ENCODE data around the gene DLL1. TPM values are rescaled to one million over a fixed set of nuclear protein-coding genes. Genes with fewer than 3 reads are reported as not detected.
A peak's percentile ranks its signal among the peaks of the same experiment; 100 is the strongest.

Gene DLL1
- total and polyA plus RNA-seq, 8 donors: 3.4 to 38.5 (median 5.8) TPM; not detected in 1

DNA sequence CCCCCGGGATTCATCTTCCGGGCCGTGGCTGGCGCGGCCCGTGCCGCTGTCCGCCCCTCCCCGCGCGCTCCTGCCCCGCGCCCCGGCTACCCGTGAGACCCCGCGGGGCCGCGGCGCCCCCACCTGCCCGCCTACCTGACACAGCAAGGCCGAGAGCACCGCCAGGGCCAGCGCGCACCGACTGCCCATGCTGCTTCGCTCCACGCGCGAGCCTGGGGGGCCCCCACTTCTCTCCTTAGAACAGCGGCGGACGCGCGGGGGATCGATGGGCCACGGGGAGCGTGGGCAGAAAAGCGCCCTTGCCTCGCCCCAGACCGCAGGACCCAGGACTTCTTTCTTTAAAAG is 955 bp downstream of the DLL1 start:
- Histone ChIP-seq H3K36me3 (peaks cover 0 to 13% (median 5%) of the 10 kb centered on the region in 4 donors), H3K4me1 (peaks cover 63 to 82% (median 73%) of the 10 kb centered on the region in 4 donors), H3K27ac (peak overlapping the region; percentile 73 to 87 (median 77)), H3K4me3 (peak overlapping the region; percentile 66 to 88 (median 78)), H3K9me3 (no peaks in the 10 kb centered on the region), H3K27me3 (peaks cover 16 to 98% (median 66%) of the 10 kb centered on the region in 3 donors)
- peak in 1 of 2 donors; percentile 59 for DNase-seq
- intact Hi-C loops (cut with DNase I; ENCODE audit: low total_unique reads): loop anchor here (10.0 kb wide), 1 partner anchor 455 kb away; no protein-coding TSS in a partner anchor
- 0 to 2% (median 0%) methylated on average over 4 to 41 of the region's 41 CpGs for WGBS, 5 donors
- no peak for TF ChIP-seq POLR2AphosphoS5 (IDR thresholded peaks at IDR 0.05)
- TF ChIP-seq, protein P1, sequence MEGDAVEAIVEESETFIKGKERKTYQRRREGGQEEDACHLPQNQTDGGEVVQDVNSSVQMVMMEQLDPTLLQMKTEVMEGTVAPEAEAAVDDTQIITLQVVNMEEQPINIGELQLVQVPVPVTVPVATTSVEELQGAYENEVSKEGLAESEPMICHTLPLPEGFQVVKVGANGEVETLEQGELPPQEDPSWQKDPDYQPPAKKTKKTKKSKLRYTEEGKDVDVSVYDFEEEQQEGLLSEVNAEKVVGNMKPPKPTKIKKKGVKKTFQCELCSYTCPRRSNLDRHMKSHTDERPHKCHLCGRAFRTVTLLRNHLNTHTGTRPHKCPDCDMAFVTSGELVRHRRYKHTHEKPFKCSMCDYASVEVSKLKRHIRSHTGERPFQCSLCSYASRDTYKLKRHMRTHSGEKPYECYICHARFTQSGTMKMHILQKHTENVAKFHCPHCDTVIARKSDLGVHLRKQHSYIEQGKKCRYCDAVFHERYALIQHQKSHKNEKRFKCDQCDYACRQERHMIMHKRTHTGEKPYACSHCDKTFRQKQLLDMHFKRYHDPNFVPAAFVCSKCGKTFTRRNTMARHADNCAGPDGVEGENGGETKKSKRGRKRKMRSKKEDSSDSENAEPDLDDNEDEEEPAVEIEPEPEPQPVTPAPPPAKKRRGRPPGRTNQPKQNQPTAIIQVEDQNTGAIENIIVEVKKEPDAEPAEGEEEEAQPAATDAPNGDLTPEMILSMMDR (IDR thresholded peaks at IDR 0.05): no peak
- TF ChIP-seq EP300 (IDR thresholded peaks at IDR 0.05): no peak
- TF ChIP-seq POLR2A (IDR thresholded peaks at IDR 0.05): no peak

GRCh38 chr6:170289180-170289931 is 1.5 kb downstream of the DLL1 start:
- H3K27ac ChIP-seq: peak overlapping the region; percentile 73 to 87 (median 77)

GRCh38 chr6:170288852-170289179 is 2.1 kb downstream of the DLL1 start:
- Histone ChIP-seq H3K27me3 (peaks cover 11 to 94% (median 58%) of the 10 kb centered on the region in 3 donors), H3K4me3 (peak overlapping the region; percentile 66 to 88 (median 78)), H3K36me3 (peaks cover 0 to 24% (median 16%) of the 10 kb centered on the region in 4 donors), H3K27ac (peak overlapping the region in 4 of 5 donors; percentile 76 to 87 (median 80)), H3K9me3 (no peaks in the 10 kb centered on the region), H3K4me1 (peaks cover 59 to 79% (median 71%) of the 10 kb centered on the region in 4 donors)
- intact Hi-C loops (cut with DNase I; ENCODE audit: low total_unique reads): loop anchor here (10.0 kb wide), 1 partner anchor 454 kb away; no protein-coding TSS in a partner anchor
- 8 to 26% (median 15%) methylated on average over 16 of the region's 16 CpGs for WGBS, 5 donors
- TF ChIP-seq POLR2AphosphoS5 (IDR thresholded peaks at IDR 0.05): no peak
- no peak for TF ChIP-seq POLR2A (IDR thresholded peaks at IDR 0.05)
- no peak for TF ChIP-seq EP300 (IDR thresholded peaks at IDR 0.05)
- TF ChIP-seq, protein P1 (IDR thresholded peaks at IDR 0.05): no peak
- DNase-seq: no peak

More at GRCh38 chr6:170289180-170289931, 1.5 kb downstream of the DLL1 start:
- peak in 1 of 2 donors; percentile 66 for DNase-seq
- intact Hi-C loops (cut with DNase I; ENCODE audit: low total_unique reads): loop anchor here (10.0 kb wide), 1 partner anchor 455 kb away; no protein-coding TSS in a partner anchor
- WGBS, 5 donors: 1 to 9% (median 2%) methylated on average over 3 to 85 of the region's 85 CpGs
- TF ChIP-seq EP300 (IDR thresholded peaks at IDR 0.05): no peak
- TF ChIP-seq POLR2AphosphoS5 (IDR thresholded peaks at IDR 0.05): no peak
- peaks cover 59 to 79% (median 71%) of the 10 kb centered on the region in 4 donors for H3K4me1 ChIP-seq
- no peaks in the 10 kb centered on the region for H3K9me3 ChIP-seq
- peaks cover 12 to 95% (median 63%) of the 10 kb centered on the region in 3 donors for H3K27me3 ChIP-seq
- peaks cover 0 to 19% (median 10%) of the 10 kb centered on the region in 4 donors for H3K36me3 ChIP-seq
- H3K4me3 ChIP-seq: peak overlapping the region; percentile 66 to 88 (median 78)

- peaks cover 59 to 72% (median 70%) of the 10 kb centered on the region in 4 donors for H3K4me1 ChIP-seq
- no peaks in the 10 kb centered on the region for H3K9me3 ChIP-seq
- H3K27me3 ChIP-seq: peaks cover 9 to 88% (median 51%) of the 10 kb centered on the region in 3 donors
- no peak for TF ChIP-seq EP300 (IDR thresholded peaks at IDR 0.05)
- TF ChIP-seq POLR2A (IDR thresholded peaks at IDR 0.05): no peak
- TF ChIP-seq, protein P1 (IDR thresholded peaks at IDR 0.05): no peak
- TF ChIP-seq POLR2AphosphoS5 (IDR thresholded peaks at IDR 0.05): no peak
- peak overlapping the region in 2 of 4 donors; percentile 83 to 88 for H3K4me3 ChIP-seq
- intact Hi-C loops (cut with DNase I; ENCODE audit: low total_unique reads): loop anchor here (10.0 kb wide), 1 partner anchor 453 kb away; no protein-coding TSS in a partner anchor
- WGBS, 5 donors: 68 to 76% (median 71%) methylated on average over 33 of the region's 33 CpGs
- no peak for DNase-seq
- H3K27ac ChIP-seq: peak overlapping the region in 2 of 5 donors; percentile 83 to 87
- H3K36me3 ChIP-seq: peaks cover 4 to 31% (median 22%) of the 10 kb centered on the region in 4 donors
Measured at GRCh38 chr6:170288091-170288631, 2.7 kb downstream of the DLL1 start.

Data from stomach (tissue), 9 donors.